ENCODE data around the gene KLHL26.
A peak's percentile ranks its signal among the peaks of the same experiment; 100 is the strongest.
"Not testable (repeated sequence)": the region's sequence is repeated elsewhere in the genome, so short reads cannot be mapped to it uniquely, and the experiment has no call there.

KLHL26 gene

GRCh38 chr19:18672606-18673337 lies 35.9 kb downstream of the KLHL26 start:
- no peak overlapping the region for H3K27ac ChIP-seq
- 0 out of 2 replicates have a peak, but pooled peaks have one; percentile 13 for TF ChIP-seq CTCF (conservative IDR thresholded peaks at IDR 0.05)

GRCh38 chr19:18674616-18675015 lies 37.8 kb downstream of the KLHL26 start:
- TF ChIP-seq CTCF (conservative IDR thresholded peaks at IDR 0.05), result no peak
- no peak overlapping the region for H3K27ac ChIP-seq

GRCh38 chr19:18675779-18676178 lies 39.0 kb downstream of the KLHL26 start:
- TF ChIP-seq CTCF (conservative IDR thresholded peaks at IDR 0.05), result peak; percentile 55
- H3K27ac ChIP-seq, result no peak overlapping the region

- H3K27ac ChIP-seq, result no peak overlapping the region
- no peak for TF ChIP-seq CTCF (conservative IDR thresholded peaks at IDR 0.05)
These were observed 39.9 kb downstream of the KLHL26 start for GRCh38 chr19:18676692-18677091.

GRCh38 chr19:18677156-18677555 lies 40.3 kb downstream of the KLHL26 start:
- H3K27ac ChIP-seq, result no peak overlapping the region
- TF ChIP-seq CTCF (conservative IDR thresholded peaks at IDR 0.05), result no peak

- H3K27ac ChIP-seq, result not testable (repeated sequence)
These were observed 43.3 kb downstream of the KLHL26 start for GRCh38 chr19:18680148-18680547.

GRCh38 chr19:18682807-18683108 lies 45.9 kb downstream of the KLHL26 start:
- no peak for TF ChIP-seq CTCF (conservative IDR thresholded peaks at IDR 0.05)
- peak overlapping the region; percentile 79 for H3K27ac ChIP-seq

GRCh38 chr19:18683109-18683957 lies 46.5 kb downstream of the KLHL26 start, which contains the start of gene CRTC1:
CRTC1 (plus strand) TSS chr19:18683680; CDS start chr19:18683703, 23 bp downstream.
- H3K27ac ChIP-seq, result peak within 1 kb of the TSS; percentile 79

More at GRCh38 chr19:18683109-18683957, 46.5 kb downstream of the KLHL26 start, which contains the start of gene CRTC1:
- no peak; the same call in 1 of the 2 replicates for TF ChIP-seq CTCF (conservative IDR thresholded peaks at IDR 0.05)
